Activated CD8-positive, alpha-beta memory T cell treated with anti-CD3 and anti-CD28 coated beads, Interleukin-2, amount 50 U/mL, for 1 hour (primary cell): Measurements from ENCODE around the gene HIPK2.
"Not testable (repeated sequence)": the region's sequence is repeated elsewhere in the genome, so short reads cannot be mapped to it uniquely, and the experiment has no call there.

ENCODE experiments used
- DNase-seq: peaks from one replicate; pipeline ENCODE4 v3.0.0-alpha.2; 2020; ENCODE audit errors: extremely low read depth

Gene HIPK2

DNA sequence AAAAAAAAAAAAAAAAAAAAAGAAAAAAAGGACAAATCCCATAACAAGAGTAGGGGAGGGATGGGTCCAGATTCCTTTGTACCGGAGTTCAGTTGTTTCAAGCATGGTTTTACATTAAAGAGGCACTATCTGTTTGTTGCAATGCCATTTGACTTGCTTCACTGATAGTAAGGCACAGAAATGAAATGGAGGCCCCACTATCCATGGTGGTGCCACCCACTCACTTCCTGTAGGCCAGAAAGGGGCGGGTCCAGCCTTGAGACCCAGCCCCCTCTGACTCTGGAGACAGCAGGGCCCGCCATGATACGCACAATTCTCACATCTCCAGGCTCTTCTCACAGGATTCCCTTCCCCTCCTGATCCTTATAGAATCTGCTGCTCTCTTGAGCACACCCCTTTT is 154.3 kb downstream of the HIPK2 start:
- no peak for DNase-seq

DNA sequence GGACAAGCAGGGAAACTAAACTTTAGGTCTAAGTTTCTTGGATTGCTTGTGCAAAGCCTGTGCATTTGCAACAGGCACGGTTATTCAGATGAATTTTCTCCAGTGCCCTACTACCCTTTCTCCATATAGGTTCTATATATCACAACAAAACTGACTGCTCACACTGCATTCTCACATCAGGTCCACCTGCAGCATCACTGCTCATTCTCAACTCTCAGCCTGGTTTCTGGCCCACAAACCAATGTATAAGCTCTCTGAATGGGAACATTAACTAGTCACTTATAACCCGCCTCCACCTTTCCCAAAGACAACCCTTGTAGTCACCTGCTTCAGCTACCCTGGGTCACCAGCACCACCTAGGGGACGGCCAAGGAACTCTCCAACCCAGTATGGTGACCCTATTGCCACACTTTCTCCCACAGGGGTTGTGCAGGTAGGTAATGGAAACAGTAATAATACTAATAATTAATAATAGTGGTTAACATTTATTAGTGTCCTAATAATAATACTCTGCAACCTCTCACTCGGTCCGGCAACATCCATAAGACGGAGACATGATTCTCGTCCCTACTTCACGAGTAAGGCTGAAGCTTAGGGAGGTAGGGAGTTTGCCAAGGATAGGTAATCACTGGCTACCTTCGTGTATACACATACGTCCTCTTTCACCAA is 157.0 kb downstream of the HIPK2 start:
- no peak for DNase-seq

DNA sequence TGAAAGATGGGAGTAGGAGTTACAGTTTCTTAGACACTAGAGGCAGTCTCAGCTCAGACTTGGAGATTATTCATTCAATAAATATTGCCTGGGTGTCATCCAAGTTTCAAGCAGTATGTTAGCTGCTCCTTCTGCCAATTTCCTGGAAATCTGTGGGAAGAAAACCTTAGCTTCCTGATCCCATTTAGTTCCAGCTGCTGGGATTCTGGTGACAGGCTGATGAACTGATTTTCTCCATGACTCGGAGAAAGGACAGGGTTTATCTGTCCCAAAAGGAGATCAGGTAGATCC is 158.5 kb downstream of the HIPK2 start:
- no peak for DNase-seq

DNA sequence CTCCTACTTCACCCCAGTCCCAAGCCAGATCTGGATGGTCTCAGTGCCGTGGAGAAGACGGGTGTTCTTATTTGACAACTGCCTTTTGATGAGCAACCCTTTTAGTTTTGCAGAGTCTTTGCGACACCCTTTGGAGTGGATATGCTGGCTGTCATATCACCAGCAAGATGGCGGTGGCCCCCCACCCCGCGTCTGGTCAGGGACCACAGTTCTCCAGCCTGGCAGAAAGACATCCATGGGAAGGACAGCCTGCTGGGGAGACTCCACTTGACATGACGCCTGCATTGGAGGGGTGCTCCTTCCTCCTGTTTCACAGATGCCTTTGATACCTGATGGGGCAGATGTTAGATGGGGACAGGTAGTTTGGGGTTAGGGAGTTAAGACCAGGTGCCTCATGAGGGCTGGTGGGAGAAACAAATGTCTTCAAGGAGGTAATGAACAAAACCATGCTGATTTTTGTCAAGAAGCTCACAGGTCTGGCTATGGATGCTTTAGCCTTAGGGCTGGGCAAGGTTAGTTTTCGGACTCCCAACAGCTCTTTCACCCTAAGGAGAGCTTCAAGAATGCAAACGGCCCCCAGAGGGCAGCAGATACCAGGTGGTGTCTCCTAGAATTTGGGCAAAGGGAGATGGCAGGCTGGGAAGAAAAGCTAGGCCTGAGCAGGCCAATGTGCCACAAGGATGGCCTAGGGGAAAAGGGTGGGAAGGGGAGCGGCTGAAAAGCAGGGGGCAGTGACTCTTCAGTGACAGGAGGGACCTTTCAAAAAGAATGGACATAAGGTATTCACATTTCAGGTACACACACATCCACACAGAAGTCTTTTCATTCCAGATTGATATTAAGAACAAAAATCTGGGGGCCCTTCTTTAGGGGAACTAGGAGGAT is 159.1 kb downstream of the HIPK2 start:
- DNase-seq = no peak

GRCh38 chr7:139617074-139617473 is 160.7 kb downstream of the HIPK2 start:
- no peak for DNase-seq

- no peak for DNase-seq
Measured at GRCh38 chr7:139614886-139615285, 162.9 kb downstream of the HIPK2 start.

DNA sequence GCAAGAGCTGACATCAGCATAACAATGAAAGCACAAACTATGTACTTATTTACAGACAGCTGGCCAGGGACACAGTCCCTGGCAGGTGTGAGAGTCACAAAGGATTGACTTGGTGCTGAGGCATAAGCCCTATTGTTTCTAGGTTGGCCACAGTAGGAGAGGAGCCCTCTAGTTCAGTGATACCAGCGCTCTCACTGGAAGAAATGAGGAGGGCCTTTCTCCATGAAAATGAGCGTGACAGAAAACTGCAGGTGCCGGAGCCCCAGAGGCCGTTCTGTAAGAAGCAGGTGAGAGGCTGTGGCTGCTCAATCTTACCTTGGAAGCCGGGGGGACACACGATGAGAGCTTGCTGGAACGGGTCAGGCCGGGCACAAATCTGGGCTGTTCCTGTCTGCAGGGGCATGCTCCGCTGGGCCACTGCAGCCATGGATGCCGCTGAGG is 163.8 kb downstream of the HIPK2 start:
- DNase-seq = no peak

- DNase-seq = not testable (repeated sequence)
Measured at GRCh38 chr7:139611556-139611955, 166.2 kb downstream of the HIPK2 start.

GRCh38 chr7:139610595-139610994 is 167.2 kb downstream of the HIPK2 start:
- DNase-seq = no peak

DNA sequence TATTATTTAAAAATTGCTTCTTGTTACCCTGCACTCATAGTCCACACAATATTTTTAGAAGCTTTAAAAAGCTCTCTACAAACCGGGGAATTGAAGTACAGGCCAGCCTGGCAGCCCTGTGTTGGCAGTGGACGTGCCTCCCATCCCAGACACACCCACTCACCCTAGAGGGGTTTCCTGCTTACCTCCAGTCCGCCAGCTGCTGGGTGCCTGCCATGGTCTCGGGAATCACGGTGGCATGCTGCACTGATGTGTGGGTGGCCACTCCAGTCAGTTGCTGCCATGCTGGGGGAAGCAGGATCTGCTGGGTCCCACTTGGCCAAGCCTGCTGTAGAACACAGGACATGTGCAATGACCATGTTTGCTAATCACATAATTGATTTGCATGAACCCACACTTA is 173.9 kb downstream of the HIPK2 start:
- no peak for DNase-seq

GRCh38 chr7:139603282-139603681 is 174.5 kb downstream of the HIPK2 start:
- no peak for DNase-seq

DNA sequence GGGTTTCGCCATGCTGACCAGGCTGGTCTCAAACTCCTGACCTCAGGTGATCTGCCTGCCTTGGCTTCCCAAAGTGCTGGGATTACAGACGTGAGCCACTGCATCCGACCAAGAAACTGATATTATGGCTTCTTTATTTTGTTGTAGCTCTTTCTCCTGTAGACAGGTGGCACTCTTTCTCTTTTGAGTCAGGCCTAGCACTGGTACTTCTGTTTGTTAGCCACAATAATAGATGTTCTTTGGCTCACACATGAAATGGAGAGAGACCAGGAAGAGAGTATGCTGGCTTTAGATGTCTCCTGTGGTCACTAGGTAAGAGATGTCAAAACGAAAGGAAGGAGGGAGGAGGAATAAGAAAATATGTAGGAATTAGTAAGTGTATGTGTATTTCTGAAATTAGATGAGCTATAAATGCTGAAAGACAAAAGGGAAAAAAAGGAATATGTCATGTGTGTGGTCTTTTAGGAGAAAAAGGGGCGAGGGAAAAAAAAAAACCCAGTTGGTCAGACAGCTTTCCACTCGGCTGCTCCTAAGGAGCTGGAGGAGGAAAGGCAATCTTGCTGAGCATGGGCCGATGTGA is 175.6 kb downstream of the HIPK2 start:
- no peak for DNase-seq

DNA sequence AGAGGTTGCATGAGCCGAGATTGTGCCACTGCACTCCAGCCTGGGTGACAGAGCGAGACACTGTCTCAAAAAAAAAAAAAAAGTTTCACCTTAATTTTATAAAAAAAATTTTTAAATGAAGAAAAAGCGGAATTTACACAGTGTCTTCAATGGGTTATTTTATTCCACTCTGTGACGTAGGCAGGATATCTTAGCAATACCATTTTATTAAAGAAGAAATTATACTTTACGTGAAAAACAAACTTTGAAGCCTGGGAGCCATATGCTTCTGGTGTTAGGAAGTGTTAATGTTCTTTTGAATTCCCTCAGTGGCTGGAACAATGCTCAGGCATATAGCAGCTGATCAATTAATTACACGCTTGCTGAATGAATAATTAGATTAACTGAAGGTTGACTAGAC is 176.6 kb downstream of the HIPK2 start:
- no peak for DNase-seq

- no peak for DNase-seq
Measured at GRCh38 chr7:139600306-139600705, 177.5 kb downstream of the HIPK2 start.

- no peak for DNase-seq
Measured at GRCh38 chr7:139598642-139599041, 179.2 kb downstream of the HIPK2 start.

DNA sequence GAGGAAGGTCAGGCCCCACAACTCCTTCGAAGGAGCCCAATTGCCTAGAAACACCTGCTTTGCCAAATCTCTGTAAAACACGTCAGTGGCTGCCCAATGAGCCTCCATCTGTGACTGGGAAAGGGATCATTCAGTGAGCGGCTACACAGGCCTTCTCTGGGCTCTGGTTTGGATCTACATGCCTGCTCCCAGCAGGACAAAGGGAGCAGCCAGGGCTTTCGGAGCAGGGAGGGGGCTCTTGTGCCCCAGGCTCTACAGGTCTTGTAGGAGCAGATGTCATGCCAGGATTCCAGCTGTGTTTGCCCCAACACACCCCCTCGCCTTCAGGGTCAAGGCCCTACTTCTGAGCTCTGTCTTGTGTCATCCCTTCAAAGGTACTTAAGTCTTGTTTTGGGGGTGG is 180.8 kb downstream of the HIPK2 start:
- no peak for DNase-seq

GRCh38 chr7:139596626-139597025 is 181.2 kb downstream of the HIPK2 start:
- DNase-seq = no peak

DNA sequence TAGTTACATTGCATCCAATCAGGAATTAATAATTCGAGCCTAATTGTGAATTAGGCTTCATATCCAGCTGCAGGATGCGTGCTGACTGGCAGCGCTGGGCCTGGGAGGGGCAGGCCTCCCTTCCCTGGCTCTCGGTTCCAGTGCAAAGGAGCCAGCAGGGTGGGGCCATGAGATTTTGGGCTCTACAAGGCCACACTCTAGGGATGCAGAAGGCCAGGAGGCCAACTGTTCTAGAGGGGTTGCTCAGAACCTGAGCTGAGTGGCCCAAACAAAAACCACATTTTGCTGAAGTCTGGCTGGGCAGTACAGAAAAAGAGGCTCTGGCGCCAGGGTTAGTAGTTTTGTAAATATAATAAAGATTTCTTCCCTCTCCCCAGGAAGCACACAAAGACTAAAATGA is 182.0 kb downstream of the HIPK2 start:
- no peak for DNase-seq

GRCh38 chr7:139594911-139595476 is 182.8 kb downstream of the HIPK2 start:
- DNase-seq = no peak

- no peak for DNase-seq
Measured at GRCh38 chr7:139594090-139594489, 183.7 kb downstream of the HIPK2 start.

DNA sequence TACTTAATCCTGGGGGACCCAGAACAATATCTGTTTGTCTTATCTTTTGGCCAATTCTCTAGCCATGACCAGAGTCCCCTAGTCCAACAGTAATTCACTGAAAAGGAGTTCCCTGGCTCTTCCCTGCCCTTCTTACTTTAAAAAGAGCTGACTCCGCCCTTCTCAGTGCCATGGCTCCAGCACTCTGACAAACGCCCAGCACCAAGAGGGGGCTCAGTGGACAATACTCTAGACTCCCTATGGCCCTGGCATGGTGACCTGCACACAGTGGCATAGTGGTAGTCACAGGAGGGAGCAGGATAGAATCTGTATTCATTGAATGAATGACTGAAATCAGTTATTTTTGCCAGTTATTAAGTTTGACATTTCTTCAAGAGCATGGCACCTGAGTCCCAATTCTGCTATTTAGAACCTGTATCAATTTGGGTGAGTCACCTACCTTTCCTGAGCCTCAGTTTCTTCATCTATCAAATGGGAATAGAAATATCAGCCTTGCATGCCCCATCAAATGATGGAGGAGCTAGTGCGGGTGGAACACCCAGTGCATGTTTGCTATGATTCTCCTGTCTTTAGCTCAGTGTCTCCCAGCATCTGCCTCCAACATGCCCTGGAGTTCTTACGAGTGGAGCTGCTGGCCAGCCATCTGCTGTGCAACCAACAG is 184.9 kb downstream of the HIPK2 start:
- no peak for DNase-seq

GRCh38 chr7:139591550-139592195 is 186.1 kb downstream of the HIPK2 start:
- DNase-seq = no peak
